HepG2 (cell line): ENCODE measurements around the gene TADA2A. TPM values are rescaled to one million over a fixed set of nuclear protein-coding genes. Genes with fewer than 3 reads are reported as not detected.

ENCODE experiments used
- ARID4A ChIP-seq: sonication (generic); formaldehyde crosslinking; IDR thresholded peaks from 2 replicates; pipeline ENCODE4 v1.5.0; 2020; ENCODE audit warnings: mild to moderate bottlenecking, missing genetic modification reagents, borderline replicate concordance
- FUBP1 ChIP-seq: sonication (generic); formaldehyde crosslinking; IDR thresholded peaks from 2 replicates; pipeline ENCODE4 v1.5.1; 2020; ENCODE audit warnings: missing genetic modification reagents, mild to moderate bottlenecking, borderline replicate concordance
- NRL ChIP-seq: sonication (generic); formaldehyde crosslinking; IDR thresholded peaks from 2 replicates; pipeline ENCODE4 v1.5.0; 2020; ENCODE audit warnings: missing genetic modification reagents, mild to moderate bottlenecking, moderate library complexity, borderline replicate concordance
- RERE ChIP-seq: IDR thresholded peaks from 2 replicates; pipeline ENCODE4 v1.6.1; 2016; ENCODE audit warnings: low read depth, missing genetic modification reagents, missing compliant biosample characterization
- SP4 ChIP-seq: sonication (generic); formaldehyde crosslinking; IDR thresholded peaks from 2 replicates; pipeline ENCODE4 v1.8.1; 2023; ENCODE audit warnings: mild to moderate bottlenecking, missing genetic modification reagents
- STAT6 ChIP-seq: sonication (generic); formaldehyde crosslinking; IDR thresholded peaks from 2 replicates; pipeline ENCODE4 v1.4.0; 2020; ENCODE audit warnings: missing genetic modification reagents, mild to moderate bottlenecking, borderline replicate concordance
- ZNF414 ChIP-seq: sonication (generic); formaldehyde crosslinking; IDR thresholded peaks from 2 replicates; pipeline ENCODE4 v1.5.0; 2020; ENCODE audit warnings: missing genetic modification reagents
- ZNF451 ChIP-seq: sonication (generic); formaldehyde crosslinking; IDR thresholded peaks from 2 replicates; pipeline ENCODE4 v1.5.0; 2020; ENCODE audit warnings: mild to moderate bottlenecking, missing genetic modification reagents
- ZNF777 ChIP-seq: sonication (generic); formaldehyde crosslinking; IDR thresholded peaks from 2 replicates; pipeline ENCODE4 v1.4.0; 2020; ENCODE audit warnings: missing genetic modification reagents
- polyA plus RNA-seq, 8 experiments: library from polyadenylated mRNA; depleted of rRNA in 3 of 8; stranded (reverse) in 7 of 8; unstranded in 1 of 8; fragments of >200 nt; fragmentation: Illumina TruSeq in 4 of 8; extraction: Trizol in 4 of 8; gene quantifications; 2 replicates each; pipeline versions ENCODE4 v1.2.1 to v1.2.3, GENCODE V29; 2011 to 2016; ENCODE audit warnings: low read depth in 4 of 8, missing spikeins in 1 of 8, mixed read lengths in 1 of 8; ENCODE audit not compliant: insufficient read depth in 1 of 8
- total RNA-seq, 5 experiments: library from RNA; depleted of rRNA; stranded (reverse); fragments of >200 nt; fragmentation: Illumina TruSeq; extraction: Trizol; gene quantifications; 2 replicates each; pipeline ENCODE4 v1.2.3, GENCODE V29; 2016; ENCODE audit warnings: low read depth in 1 of 5

The TADA2A gene
- total and polyA plus RNA-seq, 2 of the 13 experiments (the other 11 are each of a cell fraction or from before 2014, with no cell fraction given), result 8.0 to 14.0 TPM

- no peak for TF ChIP-seq ARID4A
- no peak for TF ChIP-seq RERE (CRISPR knock-in tag)
- no peak for TF ChIP-seq SP4 (CRISPR knock-in tag)
- no peak; the same call in 1 of the 2 replicates for TF ChIP-seq STAT6 (CRISPR knock-in tag)
- TF ChIP-seq FUBP1 (CRISPR knock-in tag), result no peak
- no peak; the same call in 1 of the 2 replicates for TF ChIP-seq ZNF777 (CRISPR knock-in tag)
- TF ChIP-seq ZNF414 (CRISPR knock-in tag), result no peak
- TF ChIP-seq NRL (CRISPR knock-in tag), result peak; percentile 92
- no peak for TF ChIP-seq ZNF451 (CRISPR knock-in tag)
These were observed 48.4 kb upstream of the TADA2A start (continued) for GRCh38 chr17:37358098-37358829.
